ENCODE measurements around the gene ACKR1. TPM values are rescaled to one million over a fixed set of nuclear protein-coding genes. Genes with fewer than 3 reads are reported as not detected.
A peak's percentile ranks its signal among the peaks of the same experiment; 100 is the strongest.

ACKR1 gene
- total and polyA plus RNA-seq, 2 donors (not counting 3 experiments of a cell fraction or from before 2014, with no cell fraction given), result 0.15 to 1.3 TPM

- H3K9me3 ChIP-seq (replicated peaks; ENCODE audit: control insufficient read depth, insufficient read depth, low read length), result no peaks in the 10 kb centered on the region
These were observed 8.1 kb upstream of the ACKR1 start for GRCh38 chr1:159196543-159196942.

More at GRCh38 chr1:159196543-159196942, 8.1 kb upstream of the ACKR1 start:
- intact Hi-C loops (cut with micrococcal nuclease), result no loop called here
- Histone ChIP-seq H4K20me1 (replicated peaks; ENCODE audit: control insufficient read depth, extremely low read depth, insufficient read depth, low read length) (no peaks in the 10 kb centered on the region), H3K9me1 (replicated peaks; ENCODE audit: control insufficient read depth, extremely low read depth, insufficient read depth, low read length) (no peaks in the 10 kb centered on the region), H3K27me3 (ENCODE audit: control insufficient read depth in 2 of 2, insufficient read depth in 2 of 2, low read length in 2 of 2) (peaks cover 0 to 2% of the 10 kb centered on the region in 2 experiments), H3K36me3 (ENCODE audit: control insufficient read depth in 2 of 2, extremely low read depth in 1 of 2, insufficient read depth in 2 of 2, low read length in 2 of 2) (no peaks in the 10 kb centered on the region), H3K79me2 (ENCODE audit: control insufficient read depth, insufficient read depth, low read length) (no peaks in the 10 kb centered on the region), H3K4me2 (ENCODE audit: insufficient read depth, low read length) (no peak overlapping the region), H3K27ac (ENCODE audit: insufficient read depth, low read depth, low read length) (no peak overlapping the region), H3K9ac (replicated peaks; ENCODE audit: extremely low read depth, insufficient read depth, low read length) (no peak overlapping the region), H3K4me1 (ENCODE audit: control insufficient read depth, extremely low read depth, insufficient read depth, low read length) (no peaks in the 10 kb centered on the region), H2AFZ (ENCODE audit: low read depth, low read length) (no peak overlapping the region), H3K4me3 (replicated peaks in 1 of 3; ENCODE audit: insufficient read depth in 1 of 3, low read depth in 1 of 3, low read length in 3 of 3) (no peak overlapping the region)
- dilution Hi-C loops (cut with MboI; ENCODE audit: extremely low pct_ligation_motif_present, low sequenced_read_pairs), result no loop called here
- POLR2A ChIA-PET, result no interaction called here
- TF ChIP-seq CTCF (IDR thresholded peaks at IDR 0.05; ENCODE audit: extremely low read depth in 1 of 2, insufficient read depth in 1 of 2, low read depth in 1 of 2, low read length in 2 of 2), result peak in 1 of 2 donors; percentile 22
- no peak for TF ChIP-seq POLR2A (IDR thresholded peaks at IDR 0.05; ENCODE audit: low read depth, low read length)
- DNase-seq (ENCODE audit: low read depth, low spot score) (no peak), FAIRE-seq (no peak)
- no TSS peak for BruUV-seq (replicated peaks)
- CTCF ChIA-PET, result interaction anchor here (0.7 to 3.9 kb wide), 16 partner anchors 8 to 811 kb away, joined by 3 to 40 read pairs (median 6); partner anchors contain the start of gene DUSP23

Data from endothelial cell of umbilical vein (primary cell).